ENCODE results near the gene PALLD. TPM values are rescaled to one million over a fixed set of nuclear protein-coding genes. Genes with fewer than 3 reads are reported as not detected.

Gene PALLD
- total RNA-seq, 1 experiment from 2014 or later: 6.5 TPM

DNA sequence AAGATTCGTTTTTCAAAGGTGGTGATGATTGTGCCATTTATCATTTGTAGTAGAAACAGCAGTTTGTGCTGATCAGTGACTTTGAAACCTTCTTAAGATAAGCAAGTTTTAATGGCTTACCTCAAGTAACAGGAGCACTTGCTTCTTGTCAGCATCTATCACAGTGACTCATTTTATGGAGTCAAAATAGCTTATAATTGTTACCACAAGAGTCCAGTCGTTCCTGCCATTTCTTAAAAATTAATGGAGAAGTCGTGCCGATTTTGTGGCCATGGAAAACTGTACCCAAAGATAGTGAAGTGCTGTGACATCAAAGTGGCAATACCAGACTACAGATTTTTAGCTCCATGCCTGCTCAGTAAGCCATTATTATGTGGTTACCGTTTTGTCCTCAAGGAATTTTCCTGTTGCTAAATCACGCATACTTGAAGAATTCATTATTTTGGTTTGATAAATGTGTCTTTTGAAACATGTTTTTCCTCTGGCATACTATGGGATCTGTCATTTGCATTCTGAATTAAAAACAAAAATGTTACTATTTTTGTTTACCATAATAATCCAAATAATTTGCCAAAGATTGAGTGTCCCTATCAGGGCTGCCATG is 383.3 kb downstream of the PALLD start:
- no peak overlapping the region for H3K27ac ChIP-seq (ENCODE audit: low read length)
- no peaks in the 10 kb centered on the region for H3K9me3 ChIP-seq (ENCODE audit: control insufficient read depth, insufficient read depth, low read depth, low read length)
- ChIA-PET CTCF (no interaction called here), POLR2A (no interaction called here)
- in situ Hi-C loops (cut with HindIII; ENCODE audit: low pct_unique_long_range_greater_than_20kb, low sequenced_read_pairs) (no loop called here), intact Hi-C loops (cut with micrococcal nuclease; ENCODE audit: unreplicated experiment) (no loop called here)
- no peak for DNase-seq (ENCODE audit: low read depth, low spot score)
- no peak for ATAC-seq
- BruUV-seq (replicated peaks): no TSS peak
- no peak overlapping the region for H3K4me3 ChIP-seq (ENCODE audit: low read depth in 2 of 2, low read length in 2 of 2)
- peaks cover 5% of the 10 kb centered on the region for H3K27me3 ChIP-seq (ENCODE audit: control insufficient read depth, insufficient read depth, low read length)
- no peaks in the 10 kb centered on the region for H3K36me3 ChIP-seq (ENCODE audit: control insufficient read depth, insufficient read depth, low read length)
- TF ChIP-seq, protein P1, sequence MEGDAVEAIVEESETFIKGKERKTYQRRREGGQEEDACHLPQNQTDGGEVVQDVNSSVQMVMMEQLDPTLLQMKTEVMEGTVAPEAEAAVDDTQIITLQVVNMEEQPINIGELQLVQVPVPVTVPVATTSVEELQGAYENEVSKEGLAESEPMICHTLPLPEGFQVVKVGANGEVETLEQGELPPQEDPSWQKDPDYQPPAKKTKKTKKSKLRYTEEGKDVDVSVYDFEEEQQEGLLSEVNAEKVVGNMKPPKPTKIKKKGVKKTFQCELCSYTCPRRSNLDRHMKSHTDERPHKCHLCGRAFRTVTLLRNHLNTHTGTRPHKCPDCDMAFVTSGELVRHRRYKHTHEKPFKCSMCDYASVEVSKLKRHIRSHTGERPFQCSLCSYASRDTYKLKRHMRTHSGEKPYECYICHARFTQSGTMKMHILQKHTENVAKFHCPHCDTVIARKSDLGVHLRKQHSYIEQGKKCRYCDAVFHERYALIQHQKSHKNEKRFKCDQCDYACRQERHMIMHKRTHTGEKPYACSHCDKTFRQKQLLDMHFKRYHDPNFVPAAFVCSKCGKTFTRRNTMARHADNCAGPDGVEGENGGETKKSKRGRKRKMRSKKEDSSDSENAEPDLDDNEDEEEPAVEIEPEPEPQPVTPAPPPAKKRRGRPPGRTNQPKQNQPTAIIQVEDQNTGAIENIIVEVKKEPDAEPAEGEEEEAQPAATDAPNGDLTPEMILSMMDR (IDR thresholded peaks at IDR 0.05): no peak
- TF ChIP-seq TCF7L2 (IDR thresholded peaks at IDR 0.05; ENCODE audit: low read depth, low read length) (no peak), SIN3A (IDR thresholded peaks at IDR 0.05; ENCODE audit: borderline replicate concordance, insufficient read depth, low read depth, low read length) (no peak), POLR2AphosphoS5 (IDR thresholded peaks at IDR 0.05; ENCODE audit: low read depth, low read length) (no peak)
- TF ChIP-seq, protein P2, sequence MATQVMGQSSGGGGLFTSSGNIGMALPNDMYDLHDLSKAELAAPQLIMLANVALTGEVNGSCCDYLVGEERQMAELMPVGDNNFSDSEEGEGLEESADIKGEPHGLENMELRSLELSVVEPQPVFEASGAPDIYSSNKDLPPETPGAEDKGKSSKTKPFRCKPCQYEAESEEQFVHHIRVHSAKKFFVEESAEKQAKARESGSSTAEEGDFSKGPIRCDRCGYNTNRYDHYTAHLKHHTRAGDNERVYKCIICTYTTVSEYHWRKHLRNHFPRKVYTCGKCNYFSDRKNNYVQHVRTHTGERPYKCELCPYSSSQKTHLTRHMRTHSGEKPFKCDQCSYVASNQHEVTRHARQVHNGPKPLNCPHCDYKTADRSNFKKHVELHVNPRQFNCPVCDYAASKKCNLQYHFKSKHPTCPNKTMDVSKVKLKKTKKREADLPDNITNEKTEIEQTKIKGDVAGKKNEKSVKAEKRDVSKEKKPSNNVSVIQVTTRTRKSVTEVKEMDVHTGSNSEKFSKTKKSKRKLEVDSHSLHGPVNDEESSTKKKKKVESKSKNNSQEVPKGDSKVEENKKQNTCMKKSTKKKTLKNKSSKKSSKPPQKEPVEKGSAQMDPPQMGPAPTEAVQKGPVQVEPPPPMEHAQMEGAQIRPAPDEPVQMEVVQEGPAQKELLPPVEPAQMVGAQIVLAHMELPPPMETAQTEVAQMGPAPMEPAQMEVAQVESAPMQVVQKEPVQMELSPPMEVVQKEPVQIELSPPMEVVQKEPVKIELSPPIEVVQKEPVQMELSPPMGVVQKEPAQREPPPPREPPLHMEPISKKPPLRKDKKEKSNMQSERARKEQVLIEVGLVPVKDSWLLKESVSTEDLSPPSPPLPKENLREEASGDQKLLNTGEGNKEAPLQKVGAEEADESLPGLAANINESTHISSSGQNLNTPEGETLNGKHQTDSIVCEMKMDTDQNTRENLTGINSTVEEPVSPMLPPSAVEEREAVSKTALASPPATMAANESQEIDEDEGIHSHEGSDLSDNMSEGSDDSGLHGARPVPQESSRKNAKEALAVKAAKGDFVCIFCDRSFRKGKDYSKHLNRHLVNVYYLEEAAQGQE (IDR thresholded peaks at IDR 0.05; ENCODE audit: insufficient read depth in 1 of 2, low read depth in 2 of 2, low read length in 1 of 2): no peak
- H3K4me1 ChIP-seq (ENCODE audit: control insufficient read depth, insufficient read depth, low read length): no peaks in the 10 kb centered on the region

DNA sequence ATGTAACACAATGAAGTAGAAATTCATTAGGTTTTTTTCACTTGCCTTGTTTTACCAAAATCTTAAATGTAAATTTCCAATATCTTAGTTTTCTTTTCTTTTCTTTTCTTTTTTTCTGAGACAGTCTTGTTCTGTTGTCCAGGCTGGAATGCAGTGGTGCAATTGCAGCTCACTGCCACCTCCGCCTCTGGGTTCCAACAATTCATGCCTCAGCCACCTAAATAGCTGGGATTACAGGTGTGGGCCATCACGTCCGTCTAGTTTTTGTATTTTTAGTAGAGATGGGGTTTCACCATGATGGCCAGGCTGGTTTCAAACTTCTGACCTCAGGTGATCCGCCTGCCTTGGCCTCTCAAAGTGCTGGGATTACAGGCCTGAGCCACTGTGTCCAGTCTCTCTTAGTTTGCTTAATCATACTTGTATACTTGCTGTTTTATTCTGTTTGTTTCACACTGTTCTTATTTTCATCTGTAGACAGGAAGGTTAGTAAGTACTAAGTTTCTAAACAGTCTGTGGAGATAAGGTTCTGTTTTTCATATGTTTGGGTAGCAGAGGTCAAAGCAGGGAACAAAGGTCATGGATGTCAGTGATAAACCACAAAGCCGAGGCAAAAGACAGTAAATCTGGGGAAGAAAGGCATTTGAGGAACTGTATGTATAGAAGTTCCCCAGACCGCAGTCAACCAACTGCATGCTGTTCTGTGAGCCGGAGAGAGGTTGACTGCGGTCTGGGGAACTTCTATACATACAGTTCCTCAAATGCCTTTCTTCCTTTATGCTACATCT is 384.2 kb downstream of the PALLD start:
- Histone ChIP-seq H3K4me1 (ENCODE audit: control insufficient read depth, insufficient read depth, low read length) (no peaks in the 10 kb centered on the region), H3K9me3 (ENCODE audit: control insufficient read depth, insufficient read depth, low read depth, low read length) (no peaks in the 10 kb centered on the region), H3K27ac (ENCODE audit: low read length) (no peak overlapping the region), H3K4me3 (ENCODE audit: low read depth in 2 of 2, low read length in 2 of 2) (no peak overlapping the region), H3K27me3 (ENCODE audit: control insufficient read depth, insufficient read depth, low read length) (peaks cover 5% of the 10 kb centered on the region), H3K36me3 (ENCODE audit: control insufficient read depth, insufficient read depth, low read length) (no peaks in the 10 kb centered on the region)
- DNase-seq (ENCODE audit: low read depth, low spot score) (no peak), ATAC-seq (no peak)
- ChIA-PET CTCF (no interaction called here), POLR2A (no interaction called here)
- BruUV-seq (replicated peaks): no TSS peak
- TF ChIP-seq POLR2AphosphoS5 (IDR thresholded peaks at IDR 0.05; ENCODE audit: low read depth, low read length) (no peak), TCF7L2 (IDR thresholded peaks at IDR 0.05; ENCODE audit: low read depth, low read length) (no peak)
- TF ChIP-seq, protein P2 (IDR thresholded peaks at IDR 0.05; ENCODE audit: insufficient read depth in 1 of 2, low read depth in 2 of 2, low read length in 1 of 2): no peak
- TF ChIP-seq, protein P1 (IDR thresholded peaks at IDR 0.05): no peak
- intact Hi-C loops (cut with micrococcal nuclease; ENCODE audit: unreplicated experiment) (no loop called here), in situ Hi-C loops (cut with HindIII; ENCODE audit: low pct_unique_long_range_greater_than_20kb, low sequenced_read_pairs) (no loop called here)

All from Panc1 (cell line).